NCI-H2196 treated with DMSO at 0.1 percent for 48 hours (cell line): Measurements from ENCODE around the gene FHOD3.

Source experiments
- DNase-seq: peaks from one replicate; lab custom pipeline; 2025; ENCODE audit not compliant: unreplicated experiment; lab: John Stamatoyannopoulos, UW

Gene FHOD3

DNA sequence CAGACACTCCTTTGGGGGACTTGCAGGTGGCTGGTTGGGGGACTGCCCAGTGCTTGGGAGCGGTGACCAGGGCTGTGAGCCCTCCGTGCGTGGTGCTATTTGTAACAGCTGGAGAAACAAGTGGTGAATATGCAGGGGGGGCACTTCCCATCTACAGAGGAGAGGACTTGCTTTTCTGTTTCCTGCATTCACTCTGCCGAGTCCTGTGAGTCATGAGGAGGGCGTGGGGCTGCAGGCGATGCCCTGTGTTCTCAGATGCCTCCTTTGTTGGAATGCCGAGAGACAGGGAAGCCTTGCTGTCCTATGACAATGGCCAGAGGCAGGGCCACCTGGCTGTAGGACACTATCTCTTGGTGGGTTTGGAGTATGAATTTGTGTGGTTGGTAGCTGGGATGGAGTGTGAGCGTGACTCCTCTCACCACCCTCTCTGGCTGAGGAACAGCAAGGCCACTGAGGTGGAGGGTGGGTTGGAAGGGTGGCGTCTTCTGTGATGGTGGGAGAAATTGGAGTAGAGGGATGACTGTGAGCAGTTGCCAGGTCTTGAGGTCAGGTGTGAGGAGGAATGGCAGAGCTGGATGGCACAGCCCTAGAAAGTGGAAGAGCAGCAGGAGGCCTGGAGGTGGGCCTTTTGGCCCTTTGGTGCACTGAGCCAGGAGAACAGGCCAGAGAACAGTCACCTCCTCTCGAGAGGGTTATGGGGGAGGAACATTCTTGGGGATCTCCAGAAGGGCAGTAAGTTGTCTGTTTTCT lies 24.3 kb downstream of the FHOD3 start:
- DNase-seq: no peak

DNA sequence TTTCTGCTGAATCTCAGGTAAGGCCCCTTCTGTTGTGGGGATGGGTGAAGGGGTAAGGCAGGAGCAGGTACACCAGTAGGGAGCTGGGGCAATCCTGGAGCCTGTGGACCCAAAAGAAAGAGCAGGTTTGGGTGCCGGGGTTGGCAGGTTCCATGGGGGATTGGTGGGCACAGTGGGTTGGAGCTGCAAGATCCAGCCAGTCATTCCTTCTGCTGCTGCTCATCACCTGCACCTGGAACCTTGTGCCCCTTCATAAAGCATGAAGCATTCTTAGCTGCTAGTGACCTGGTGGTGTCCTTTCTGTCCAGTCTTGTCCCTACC lies 24.9 kb downstream of the FHOD3 start:
- no peak for DNase-seq

DNA sequence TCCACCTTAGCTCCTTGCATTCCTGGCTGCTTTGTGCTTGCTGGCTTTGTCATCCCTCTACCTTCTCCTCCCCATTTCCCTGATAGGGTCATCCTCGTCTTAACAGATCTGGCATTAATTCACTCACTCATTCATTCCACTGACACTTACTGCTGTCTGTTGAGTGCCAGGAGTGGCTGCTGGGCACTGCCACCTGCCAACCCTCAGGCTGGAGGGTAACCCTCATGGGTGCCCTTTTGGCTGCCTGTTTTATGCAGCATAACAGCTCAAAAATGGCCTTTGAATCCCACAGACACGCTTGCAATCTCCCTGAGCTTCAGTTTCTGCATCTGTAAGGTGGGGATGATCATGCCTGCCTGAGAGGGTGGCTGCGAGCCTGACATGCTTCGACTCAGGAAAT lies 25.2 kb downstream of the FHOD3 start:
- DNase-seq: no peak

DNA sequence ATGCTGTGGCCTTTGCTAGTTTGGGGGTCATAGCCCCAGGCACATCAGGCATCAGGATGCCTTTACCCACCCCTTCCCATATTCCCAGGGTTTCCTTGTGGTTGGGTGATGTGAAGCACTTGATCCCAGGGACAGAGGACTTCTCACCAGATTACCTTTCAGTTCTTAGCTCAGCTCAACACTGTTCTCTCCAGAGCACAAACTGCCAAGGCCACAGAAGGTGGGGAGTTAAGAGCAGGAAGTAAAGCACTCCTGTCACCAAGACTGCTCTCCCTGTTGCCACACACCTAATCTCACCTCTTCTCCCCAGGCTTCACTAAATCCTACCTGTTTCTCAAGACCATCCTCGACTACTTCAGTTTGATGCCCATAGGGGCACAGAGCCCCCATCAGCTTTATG lies 25.9 kb downstream of the FHOD3 start:
- no peak for DNase-seq

DNA sequence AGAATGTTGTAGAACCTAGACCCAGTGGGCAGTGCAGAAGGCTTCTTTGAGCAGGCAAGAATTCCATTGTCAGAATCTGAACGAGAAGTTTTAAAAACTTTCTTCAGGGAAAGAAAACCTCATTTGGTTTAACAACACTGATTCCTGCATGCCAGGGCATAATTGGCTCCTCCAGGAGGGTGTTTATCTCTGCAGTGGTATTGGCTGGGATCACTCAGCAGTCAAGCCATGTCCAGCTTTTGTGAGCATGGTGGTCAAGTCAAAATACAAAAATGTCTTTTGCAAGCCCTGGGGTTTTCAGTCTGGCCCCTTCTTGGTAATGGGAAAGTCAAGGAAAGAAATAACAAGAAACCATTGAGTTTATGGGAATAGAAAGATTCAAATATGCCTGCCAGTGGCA lies 28.3 kb downstream of the FHOD3 start:
- no peak for DNase-seq

DNA sequence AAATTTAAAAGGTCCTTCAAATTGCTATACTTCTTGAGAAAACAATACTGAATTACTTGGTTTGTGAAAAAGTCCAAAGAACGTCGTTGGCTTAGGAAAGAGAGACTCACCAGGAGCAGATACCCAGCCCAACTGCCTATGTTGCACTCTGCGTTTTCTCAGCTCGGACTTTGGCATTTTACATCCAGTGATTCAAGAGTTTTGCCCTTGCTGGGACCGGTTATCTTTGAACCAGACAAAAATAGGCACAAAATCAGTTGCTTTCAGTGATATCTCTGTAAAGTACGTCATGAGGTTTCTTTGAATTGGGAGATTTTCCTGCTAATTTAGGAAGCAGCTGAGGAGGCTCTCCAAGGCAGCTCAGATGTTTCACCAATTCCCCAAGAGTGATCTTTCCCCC lies 29.3 kb downstream of the FHOD3 start:
- DNase-seq: no peak

DNA sequence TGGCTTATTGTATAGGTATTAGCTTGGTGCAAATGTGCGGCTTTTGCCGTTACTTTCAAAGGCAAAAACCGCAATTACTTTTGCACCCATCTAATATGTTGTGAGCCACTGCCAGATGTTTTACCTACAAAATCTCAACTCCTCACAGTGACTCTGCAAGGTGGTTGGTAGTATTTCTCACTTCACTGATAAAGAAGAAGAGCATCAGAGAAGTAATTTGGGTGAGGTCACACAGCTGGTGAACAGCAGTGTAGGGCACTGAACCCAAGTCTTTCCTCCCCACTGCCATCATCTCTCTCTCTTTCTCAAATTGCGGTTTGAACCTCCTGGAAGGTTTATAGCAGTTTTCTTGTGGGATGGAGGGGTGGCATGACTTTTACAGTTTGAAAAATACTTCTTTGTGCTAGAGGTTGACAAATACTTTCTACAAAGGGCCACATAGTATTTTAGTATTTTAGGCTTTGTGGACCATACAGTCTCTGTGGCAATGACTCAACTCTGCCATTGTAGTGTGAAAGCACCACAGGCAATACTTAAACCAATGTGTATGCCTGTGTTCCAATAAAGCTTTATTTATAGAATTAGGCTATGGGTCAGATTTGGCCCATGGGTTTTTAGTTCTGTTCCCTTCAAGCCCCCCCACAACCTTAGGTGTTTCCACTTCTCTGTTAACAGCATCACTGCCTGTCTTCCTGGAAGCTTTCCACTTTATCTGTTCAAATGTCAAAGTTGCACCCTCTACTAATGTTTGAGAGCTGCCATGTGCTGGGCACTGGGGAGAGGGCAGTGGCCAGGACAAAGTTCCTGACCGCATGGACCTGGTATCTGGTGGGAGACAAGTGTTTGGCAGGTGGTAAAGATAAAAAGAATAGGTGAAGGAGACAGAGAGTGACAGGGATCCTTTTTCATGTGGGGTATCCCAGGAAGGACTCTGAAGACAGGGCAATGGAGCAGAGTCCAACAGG lies 30.1 kb downstream of the FHOD3 start:
- DNase-seq: no peak

DNA sequence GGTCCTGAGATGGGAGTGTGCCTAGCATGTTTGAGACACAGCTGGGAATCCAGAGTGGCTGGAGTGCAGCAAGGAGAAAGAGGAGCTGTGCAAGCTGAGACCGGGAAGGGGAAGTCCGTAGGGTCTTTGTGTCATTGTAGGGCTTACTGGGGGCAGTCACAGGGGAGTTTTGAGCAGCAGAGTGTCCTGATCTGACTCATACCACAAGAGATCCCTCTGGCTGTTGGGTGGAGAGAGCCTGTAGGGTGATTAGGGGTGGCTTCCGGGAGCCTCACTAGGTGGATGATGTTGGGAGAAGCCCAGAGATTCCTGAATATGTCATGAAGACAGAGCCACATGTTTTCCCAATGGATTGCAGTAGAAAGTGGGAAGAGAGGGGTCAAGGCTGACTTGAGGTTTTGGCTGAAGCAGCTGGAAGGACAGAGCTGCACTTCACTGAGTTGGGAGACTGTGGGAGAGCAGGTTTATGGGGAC lies 30.9 kb downstream of the FHOD3 start:
- no peak for DNase-seq

DNA sequence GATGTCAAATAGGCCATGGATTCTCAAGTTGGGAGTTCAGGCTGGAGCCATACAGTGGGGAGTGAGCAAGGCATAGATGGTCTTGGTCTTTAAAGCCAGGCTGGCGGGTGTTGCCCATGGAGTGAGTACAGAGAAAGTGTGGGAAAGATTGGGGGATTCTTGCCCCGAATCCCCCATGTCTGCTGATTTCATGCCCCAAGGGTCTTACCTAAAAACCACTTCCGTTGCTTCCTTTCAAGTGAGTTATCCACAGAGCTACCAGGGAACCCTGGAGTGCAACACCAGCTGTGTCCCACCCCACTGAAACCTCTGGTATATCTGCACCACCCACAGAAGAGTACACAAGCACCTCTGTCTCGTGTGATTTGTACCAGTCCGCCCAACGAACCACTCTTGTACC lies 31.4 kb downstream of the FHOD3 start:
- DNase-seq: no peak

DNA sequence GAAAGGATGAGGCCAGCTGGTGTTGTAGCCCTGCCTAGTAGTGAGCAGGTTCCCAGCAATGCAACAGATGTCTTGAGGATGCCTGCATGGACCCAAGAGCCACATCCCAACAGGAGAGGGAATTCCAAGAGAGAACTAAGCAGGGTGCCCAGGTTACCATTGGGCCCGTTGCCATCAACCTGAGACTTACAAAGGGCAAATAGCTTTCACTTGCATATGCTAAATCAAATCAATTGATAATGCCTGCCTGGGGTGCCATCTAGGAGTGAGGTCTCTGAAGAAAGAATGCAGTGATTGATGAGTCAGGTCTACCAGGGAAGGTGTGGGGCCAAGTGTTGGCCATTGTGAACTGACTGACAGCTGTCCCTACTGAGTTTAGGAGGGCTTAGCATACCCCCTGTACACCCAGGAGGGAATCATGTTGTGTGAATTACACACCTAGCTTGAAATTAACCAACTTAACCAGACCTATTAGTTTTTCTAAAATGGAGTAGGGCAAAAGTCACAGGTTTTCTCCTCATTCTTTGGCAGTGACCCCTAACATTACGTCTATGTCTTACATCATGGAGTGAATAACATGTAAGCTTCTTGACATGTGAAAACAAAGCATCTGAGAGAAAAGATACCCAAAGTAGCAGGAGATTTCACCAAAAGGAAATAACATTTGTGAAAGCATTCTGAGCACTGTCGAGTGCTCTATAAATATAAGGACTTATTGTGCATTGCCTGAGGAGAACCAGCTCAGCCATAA lies 32.3 kb downstream of the FHOD3 start:
- no peak for DNase-seq

DNA sequence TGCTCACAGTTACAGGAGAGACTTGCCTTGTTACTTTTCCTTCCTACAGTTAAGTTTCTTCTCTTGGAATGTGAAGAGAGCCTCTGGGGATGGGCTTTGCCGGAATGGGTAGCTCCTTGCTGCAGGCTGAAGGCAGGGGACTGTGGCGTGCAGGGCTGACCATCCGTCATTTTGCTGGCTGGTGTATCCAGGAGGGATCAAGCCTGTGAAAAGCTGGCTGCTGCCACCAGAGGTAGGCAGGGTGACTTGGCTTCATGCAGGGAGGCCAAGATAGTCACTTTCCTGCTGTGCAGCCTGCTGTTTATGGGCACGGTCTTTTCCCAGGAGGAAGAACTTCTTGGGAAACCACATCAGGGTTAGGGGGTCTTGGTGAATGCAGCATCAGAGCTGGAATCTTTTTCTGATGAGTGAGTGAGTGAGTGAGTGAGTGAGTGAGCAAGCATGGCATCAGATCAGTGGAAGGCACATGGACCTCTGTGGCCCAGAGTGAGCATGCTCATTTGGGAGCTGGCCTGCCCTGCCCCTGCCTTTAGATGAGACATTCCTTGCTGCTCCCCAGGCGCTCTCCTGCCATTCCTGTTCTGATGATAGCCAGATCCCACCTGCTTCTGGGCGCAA lies 33.0 kb downstream of the FHOD3 start:
- DNase-seq: no peak

DNA sequence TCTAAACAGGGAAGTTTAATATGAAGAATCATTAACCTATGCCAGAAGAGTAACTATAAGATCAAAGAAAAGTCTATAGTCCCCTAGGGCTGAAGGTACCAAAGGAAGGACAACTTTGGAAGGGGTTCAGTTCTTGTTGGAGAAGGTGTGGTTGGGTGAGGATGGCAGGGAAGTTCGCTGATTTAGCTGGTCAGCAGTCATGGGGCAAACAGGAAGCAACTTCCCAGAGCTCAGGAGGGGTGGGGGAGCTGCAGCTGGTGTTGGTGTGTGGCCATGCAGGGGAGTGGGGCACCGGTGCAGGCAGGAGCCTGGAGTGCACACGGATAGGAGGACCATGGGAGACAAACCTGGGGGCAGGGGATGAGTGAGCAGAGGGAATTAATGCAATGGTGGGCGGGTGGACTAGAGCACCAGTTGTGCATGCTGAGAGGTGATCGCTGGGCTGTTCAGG lies 34.0 kb downstream of the FHOD3 start:
- no peak for DNase-seq

DNA sequence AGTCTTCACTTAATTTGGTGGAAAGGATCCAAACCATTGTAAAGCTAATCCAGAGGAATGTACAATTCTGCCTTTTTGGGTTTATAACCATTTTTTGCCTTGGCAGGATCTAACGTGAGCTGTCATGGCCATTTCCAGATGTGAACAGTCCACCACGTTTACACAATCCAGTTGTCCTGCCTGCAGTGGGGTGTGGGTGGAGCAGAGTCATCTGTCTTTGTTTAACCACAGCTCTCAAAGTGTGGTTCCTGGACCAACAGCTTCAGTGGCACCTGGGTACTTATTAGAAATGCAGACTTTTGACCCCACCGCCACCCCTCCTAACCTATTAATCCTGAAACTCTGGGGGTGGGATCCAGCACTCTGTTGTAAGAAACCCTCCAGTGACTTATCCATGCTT lies 35.9 kb downstream of the FHOD3 start:
- DNase-seq: no peak

DNA sequence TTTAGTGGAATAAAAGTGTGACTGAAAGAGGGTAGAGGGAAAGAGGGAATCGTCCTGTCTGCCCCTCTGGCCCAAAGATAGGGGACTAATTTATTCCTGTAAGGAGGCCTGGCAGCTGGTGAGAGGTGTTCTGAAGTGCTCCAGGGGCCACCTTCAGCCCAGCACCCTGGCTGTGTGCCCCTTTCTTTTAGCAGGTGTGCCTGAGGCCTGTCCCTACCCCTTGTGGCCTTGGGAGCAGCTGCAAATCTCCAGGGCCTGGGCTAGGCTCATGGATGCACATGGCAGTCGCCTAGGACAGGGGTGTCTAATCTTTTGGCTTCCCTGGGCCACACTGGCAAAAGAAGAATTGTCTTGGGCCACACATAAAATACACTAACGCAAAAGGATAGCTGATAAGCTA lies 37.3 kb downstream of the FHOD3 start:
- no peak for DNase-seq

DNA sequence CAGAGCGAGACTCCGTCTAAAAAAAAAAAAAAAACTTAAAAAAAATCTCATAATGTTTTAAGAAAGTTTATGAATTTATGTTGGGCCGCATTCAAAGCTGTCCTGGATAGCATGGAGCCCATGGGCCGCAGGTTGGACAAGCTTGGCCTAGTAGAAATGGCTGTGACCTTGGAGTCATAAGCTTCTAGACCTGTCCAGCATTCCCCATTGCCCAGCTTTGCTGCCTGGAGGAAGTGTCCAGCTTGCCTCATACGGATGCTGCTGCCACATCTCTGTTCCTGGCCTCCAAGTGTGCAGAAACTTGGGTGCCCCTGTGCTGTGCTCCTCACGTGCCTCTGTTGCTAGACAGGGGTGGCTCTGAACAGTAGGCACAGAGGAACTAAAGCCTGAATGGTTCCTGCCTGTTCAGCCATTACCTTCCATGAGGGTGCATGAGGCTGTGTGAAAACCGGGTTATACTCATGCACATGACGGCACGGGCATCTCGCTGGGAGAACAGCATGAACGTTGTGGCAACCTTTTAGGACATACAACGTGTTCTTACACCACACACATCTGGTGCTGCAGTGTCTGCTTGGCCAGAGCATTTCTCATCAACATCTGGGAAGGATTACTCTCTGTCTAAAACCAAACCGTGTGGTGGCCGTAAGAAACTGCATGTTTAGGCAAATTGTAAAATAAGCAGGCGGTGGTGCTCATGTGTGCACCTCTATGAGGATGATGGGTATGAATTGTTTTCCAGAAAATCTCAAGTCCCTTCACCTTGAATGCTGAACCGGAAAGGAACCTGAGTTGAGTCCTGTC lies 38.2 kb downstream of the FHOD3 start:
- no peak for DNase-seq

DNA sequence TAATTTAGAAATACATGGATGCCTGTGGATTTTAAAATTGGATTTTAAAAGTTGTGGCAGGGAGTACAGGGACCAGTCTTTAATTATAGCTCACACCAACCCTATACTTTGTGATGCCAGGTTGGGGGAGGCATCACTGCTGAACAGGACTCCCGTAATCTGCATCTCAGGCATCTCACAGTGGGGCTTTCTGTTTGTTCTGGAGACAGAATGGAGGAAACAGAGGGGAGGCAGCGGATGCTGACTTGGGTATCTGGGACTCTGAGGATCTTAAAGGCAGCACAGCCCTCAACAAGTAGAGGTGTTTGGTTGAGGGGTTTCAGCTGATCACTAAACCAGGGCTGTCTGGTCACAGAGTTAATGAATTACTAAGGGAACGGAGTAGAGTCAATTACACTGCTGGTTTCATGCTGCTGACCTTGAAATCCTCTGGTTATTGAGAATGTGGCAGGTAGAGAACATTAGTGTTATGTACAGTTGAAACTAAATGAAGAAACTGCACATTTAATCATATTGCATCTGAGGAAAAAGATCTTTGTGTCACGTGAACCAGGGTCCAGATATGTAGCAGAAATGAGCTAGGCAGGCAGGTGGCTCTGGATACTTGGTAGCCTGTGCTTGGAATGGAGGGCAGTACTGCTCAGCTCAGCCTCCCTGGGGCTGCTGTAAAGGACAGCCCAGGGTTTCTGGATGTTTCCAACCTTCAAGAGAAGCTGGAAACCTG lies 40.3 kb downstream of the FHOD3 start:
- DNase-seq: no peak

DNA sequence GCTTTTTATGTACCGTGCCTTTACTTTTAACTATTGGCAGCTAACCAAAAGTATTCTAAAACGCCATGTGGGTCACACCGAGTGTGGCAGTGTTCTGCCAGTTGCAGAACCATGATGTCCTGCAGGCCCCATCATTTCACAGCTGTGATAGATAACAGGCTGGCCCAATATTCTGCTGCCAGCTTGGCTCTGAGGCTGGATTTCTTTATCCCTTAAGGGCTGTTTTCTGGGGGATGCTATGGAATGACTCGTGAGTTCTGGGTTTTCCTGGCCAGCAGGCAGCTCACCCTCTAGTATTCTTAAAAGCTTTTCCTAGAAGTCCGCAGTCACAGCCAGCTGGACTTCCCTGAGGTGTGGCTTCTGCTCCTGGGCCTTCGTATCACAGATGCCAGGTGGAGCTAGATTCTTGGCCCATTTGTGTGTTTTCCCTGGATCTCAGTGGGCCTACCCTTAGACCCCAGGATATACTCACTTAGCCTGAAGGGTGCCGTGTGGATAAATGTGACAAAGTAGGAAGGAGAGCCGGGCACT lies 41.0 kb downstream of the FHOD3 start:
- DNase-seq: no peak

DNA sequence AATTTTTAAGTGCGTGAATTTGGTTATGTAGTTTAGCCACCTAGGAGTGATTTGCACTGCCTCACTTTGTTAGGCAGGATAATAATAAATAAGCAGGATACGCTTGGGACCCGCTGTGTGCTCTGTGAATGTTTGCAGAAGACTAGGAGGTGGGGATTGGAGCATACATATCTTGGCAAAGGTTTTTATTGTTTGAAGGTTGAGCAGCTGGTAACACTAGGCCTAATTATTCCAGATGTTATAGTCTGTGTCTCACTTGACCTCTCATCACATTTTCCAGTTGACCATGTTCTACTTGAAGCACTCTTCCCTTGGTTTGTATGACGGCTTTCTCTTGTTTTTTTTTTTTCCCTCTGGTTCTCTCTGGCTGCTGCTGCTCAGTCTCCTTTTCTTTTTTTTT lies 42.7 kb downstream of the FHOD3 start:
- no peak for DNase-seq

DNA sequence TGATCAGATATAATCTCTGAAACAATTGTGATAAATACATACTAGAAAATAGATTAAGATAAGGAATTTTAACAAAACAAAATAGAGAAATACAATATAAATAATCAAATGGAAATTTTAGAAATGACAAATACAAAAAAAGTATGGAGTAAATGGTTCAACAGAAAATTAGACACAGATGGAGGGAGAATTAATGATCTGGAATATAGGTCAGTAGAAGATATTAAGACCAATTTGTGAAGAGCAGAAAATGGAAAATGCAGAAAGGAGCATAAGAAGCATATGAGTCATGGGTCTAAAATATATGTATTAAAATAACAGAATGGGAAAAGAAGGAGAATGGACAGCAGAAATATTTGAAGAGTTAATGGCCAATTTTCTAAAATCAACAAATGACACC lies 44.4 kb downstream of the FHOD3 start:
- no peak for DNase-seq
